Measurements from ENCODE around the gene KIAA0513.

The KIAA0513 gene

DNA sequence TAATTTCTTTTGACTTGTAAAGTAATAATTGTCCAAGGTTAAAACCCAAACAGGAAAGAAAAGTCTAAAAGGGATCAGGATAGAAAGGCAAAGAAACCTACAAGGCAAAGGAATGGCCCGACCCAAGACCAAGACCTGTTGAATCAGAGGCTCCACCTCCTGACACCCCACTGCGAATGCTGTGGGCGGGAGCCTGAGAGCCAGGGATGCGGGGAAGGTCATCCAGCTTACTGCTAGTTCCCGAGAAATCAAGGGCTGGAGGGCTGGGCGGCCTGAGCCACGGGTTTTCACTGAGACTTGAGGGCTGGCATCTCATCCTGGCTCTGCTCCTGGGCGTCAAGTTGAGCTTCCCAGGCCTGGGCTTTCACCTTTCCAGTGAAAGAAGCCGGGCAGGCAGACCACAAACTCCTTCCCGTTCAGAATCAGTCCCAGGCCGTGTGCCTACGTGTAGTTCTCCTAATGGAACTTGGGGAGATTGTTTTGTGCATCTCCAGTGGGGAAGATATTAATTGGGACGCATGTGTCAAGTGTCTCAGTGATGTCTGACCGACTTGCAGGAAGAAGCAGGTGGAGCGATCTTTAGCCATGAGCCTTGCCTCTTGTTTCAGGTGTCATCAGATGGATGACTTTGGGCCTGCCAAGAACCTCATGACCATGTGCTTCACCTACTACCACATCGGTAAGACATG is 47.8 kb downstream of the KIAA0513 start:
- no peak for DNase-seq

DNA sequence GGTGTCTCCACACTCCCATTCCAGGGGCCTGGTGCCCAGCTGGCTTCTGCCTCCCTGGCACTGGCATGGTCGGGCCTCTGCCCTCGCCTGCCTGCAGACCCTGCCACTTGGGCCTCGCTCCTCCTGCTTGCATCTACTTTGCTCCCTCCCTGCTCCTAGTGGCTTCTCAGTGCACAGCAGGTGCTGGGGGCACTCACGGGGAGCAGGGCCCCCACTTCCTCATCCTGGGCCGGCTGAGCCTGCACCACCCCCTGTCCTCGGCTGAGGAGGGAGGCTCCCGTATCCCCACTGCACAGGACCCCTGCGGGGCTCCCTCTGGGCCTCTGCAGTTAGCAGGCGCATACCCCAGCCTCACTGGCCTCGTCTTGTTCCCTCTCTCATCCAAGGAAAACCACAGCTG is 49.4 kb downstream of the KIAA0513 start:
- DNase-seq, result no peak

GRCh38 chr16:85077576-85078125 is 50.1 kb downstream of the KIAA0513 start:
- DNase-seq, result no peak

- no peak for DNase-seq
These were observed 50.6 kb downstream of the KIAA0513 start for GRCh38 chr16:85078226-85078625.

DNA sequence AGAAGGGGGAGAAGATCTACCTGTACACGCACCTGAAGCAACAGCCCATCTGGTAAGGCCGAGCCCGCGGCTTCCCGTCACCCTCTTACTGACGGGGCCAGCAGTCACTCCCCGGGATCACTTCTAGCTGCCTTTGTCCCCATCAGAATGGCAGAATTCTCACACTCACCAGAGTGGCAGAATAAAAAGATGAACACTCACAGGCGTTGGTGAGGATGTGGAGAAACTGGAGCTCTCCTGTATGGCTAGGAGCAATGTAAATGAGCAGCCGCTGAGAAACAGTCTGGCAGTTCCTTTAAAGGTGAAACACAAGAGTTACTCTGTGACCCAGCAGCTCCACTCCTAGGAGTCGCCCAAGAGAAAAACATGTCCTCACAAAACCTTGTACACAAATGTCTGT is 51.4 kb downstream of the KIAA0513 start:
- no peak for DNase-seq

DNA sequence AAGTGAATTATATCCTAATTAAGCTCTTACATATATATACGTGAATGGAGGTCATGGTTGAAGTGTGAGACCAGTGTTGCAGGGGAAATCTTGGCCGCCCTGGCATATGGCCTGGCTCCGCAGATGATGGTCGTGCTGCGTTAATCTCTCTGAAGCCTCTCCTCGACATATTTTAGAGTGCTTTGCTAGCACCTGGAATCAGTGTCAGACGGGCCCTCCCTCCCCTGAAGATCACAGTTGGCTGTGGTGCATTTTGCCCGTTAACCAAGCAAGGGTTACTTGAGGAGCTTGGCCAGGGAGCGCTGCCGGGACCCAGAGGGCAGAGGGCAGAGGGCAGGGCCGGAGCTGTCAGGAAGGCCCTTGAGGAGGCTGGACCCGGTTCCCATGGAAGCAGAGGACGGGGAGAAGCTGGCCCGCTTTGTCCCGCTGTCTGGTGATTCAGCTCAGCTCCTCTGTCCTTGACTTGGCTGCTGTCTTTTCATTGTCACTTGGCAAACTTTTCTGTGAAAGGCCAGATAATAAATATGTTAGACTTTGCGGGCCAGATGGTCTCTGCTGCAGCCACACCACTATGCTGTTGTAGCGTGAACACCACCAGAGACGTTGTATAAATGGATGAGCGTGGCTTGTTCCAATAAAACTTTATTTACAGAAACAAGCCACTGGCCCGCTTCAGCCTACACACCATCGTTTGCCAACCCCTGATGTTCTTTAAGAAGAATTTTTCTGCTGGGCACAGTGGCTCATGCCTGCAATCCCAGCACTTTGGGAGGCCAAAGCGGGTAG is 52.4 kb downstream of the KIAA0513 start:
- no peak for DNase-seq

DNA sequence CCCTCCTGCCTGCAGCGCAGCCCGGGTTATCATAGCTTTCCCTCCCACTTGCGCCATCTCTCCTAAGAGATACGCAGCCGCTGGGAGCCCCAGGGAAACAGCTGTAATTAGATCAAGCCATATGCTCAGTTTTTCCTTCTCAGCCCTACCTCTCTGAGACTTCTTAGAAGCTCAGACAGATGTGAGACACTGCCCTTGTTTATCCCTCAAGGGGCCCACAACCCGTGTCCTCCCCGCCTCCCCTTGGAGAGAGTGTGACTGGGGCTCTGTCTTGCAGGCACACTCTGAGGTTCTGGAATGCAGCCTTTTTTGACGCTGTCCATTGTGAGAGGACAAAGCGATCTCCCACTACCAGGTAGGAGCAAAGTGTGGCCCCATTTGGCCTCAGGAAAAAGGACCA is 53.4 kb downstream of the KIAA0513 start:
- no peak for DNase-seq

DNA sequence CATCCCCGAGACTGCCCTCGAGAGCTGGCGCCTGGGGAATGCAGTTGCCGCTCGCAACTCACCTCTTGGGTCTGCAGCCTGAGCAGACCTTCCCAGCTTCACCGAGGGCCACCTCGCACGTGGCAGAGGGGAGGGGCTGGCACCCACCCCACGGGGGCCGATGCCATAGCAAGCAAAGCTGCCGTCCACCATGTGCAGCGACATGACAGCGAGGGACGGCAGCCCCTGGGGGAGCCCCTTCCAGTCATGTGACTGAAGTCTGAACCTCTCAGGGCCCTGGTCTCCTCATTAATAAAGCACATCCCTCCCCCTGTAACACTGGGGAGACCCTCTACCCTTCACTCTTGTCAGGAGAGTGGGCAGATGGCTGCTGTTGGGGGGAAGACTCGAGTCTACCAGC is 54.2 kb downstream of the KIAA0513 start:
- no peak for DNase-seq

- no peak for DNase-seq
These were observed 54.8 kb downstream of the KIAA0513 start for GRCh38 chr16:85082173-85083050.

GRCh38 chr16:85083051-85083639 is 55.5 kb downstream of the KIAA0513 start:
- DNase-seq, result no peak

DNA sequence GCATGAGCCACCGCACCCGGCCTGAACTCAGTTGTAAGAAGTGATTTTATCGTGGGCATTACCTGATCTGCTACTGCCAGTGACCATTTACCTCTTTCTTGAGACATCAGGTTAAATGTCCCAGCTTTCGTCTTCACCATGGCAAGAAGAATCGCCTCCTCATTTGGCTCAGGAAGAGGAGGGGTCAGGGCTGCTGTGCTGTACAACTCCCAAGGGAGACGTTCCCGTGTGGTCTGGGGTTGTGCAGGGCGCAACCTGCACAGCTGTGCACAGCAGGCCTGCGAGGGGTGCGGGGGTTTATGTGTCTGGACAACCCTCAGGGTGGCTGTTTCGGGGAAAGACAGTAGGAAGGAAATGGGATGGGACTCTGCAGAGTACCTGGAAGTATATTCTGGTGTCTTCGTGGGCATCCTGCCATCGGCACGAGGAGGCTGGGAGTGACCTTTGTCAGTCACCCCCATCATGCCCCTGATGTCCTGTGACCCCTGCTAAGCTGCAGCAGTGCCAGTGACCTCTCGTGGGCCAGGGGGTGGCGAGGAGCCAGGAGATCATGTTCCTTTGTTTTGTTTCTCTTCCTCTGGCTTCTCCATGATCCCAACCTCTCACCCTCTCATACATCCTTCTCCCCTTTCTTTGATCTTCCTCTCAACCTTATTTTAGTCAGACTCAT is 57.4 kb downstream of the KIAA0513 start:
- no peak for DNase-seq

- DNase-seq, result no peak
These were observed 58.1 kb downstream of the KIAA0513 start for GRCh38 chr16:85085721-85086120.

GRCh38 chr16:85086347-85087291 is 59.0 kb downstream of the KIAA0513 start:
- peak; percentile 65 for DNase-seq

GRCh38 chr16:85087899-85088569 is 60.4 kb downstream of the KIAA0513 start:
- no peak for DNase-seq

DNA sequence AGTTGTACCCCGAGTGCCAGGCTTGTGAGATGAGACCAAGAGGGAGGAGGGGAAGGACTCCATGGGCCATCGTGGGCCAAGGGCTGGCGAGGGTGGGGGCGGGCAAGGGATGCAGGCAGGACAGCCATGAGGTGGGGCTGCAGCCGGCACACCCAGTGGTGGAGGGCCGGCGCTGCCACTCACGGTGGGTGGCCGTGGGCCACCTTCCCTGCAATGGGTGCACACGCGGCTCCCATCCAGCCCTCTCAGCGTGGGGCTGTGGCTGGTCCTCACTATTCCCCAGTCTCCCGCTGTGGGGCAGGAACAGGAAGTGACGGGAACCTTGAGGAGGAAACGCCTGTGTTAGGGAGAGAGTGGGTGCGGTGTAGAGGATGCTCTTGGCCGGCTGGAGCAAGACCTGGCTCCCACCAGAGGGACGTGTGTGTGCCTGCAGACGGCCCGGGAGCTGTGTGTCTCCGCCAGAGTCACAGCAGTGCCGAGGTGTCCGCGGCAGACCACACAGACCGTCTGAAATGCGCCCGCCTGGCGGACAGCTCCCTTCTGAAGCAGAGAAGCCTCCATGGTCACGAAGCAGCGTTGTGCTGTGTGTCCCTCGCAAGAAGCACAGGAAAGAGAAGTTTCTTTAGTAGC is 61.1 kb downstream of the KIAA0513 start:
- no peak for DNase-seq

- no peak for DNase-seq
These were observed 61.9 kb downstream of the KIAA0513 start for GRCh38 chr16:85089525-85089924.

GRCh38 chr16:85090181-85090580 is 62.6 kb downstream of the KIAA0513 start:
- no peak for DNase-seq

- DNase-seq, result no peak
These were observed 63.4 kb downstream of the KIAA0513 start for GRCh38 chr16:85090873-85091521.

GRCh38 chr16:85091522-85091910 is 63.9 kb downstream of the KIAA0513 start:
- no peak for DNase-seq

All from NCI-H1436 (cell line).